ENCODE data around the gene DBH. TPM values are rescaled to one million over a fixed set of nuclear protein-coding genes. Genes with fewer than 3 reads are reported as not detected.

Gene DBH
- total RNA-seq, 4 donors from 2014 or later: not detected

- DNase-seq: no peak
- H3K27me3 ChIP-seq: no peaks in the 10 kb centered on the region
- H3K4me1 ChIP-seq: peaks cover 0 to 24% (median 11%) of the 10 kb centered on the region in 3 donors
Measured at GRCh38 chr9:133684936-133685361, 48.8 kb downstream of the DBH start.

DNA sequence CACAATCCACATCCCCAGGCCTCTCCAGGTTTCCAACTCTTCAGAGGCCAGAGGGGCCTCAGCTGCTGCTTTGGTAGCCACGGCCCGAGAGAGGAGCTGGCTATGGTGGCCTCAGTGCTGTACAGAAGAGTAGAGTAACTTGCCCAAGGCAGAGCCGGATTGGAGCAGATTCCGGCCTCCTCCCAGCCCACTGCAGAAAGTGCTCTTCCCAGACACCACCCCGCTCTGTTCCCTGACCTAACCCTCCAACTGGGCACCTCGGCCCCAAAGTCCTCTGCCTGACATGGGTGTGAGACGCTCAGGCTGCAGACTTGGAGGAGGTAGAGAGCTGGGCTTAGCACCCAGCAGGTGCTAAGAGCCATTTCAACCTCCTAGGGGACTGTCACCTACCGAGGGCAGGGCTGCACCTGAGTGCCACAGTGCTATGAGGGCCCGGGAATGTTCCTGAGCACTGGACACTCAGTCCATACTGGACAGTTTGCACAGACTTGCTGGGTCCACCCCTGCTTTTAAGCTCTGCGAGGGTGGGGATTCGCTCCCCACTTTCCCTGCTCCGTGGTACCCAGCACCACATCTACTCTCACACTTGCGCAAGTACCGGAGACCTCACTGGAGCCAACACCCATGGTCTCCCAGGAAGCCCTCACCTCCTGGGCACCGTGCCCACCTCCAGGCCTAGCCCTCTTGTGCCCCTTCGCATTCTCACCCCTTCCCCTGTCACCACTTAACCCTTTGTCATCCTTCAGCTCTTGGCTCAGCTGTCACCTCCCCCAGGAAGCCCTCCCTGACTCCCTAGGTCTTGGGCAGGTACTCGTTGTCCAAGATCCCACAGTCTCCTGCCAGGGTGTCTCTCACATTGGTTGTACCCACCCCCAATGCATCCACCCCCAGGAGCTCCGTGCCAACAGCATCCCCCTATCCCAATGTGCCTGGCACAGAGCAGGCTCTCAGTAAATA, 49.8 kb downstream of the DBH start:
- peaks cover 0 to 24% (median 11%) of the 10 kb centered on the region in 3 donors for H3K4me1 ChIP-seq
- intact Hi-C loops (cut with DNase I): no loop called here
- no peak for TF ChIP-seq POLR2A (IDR thresholded peaks at IDR 0.05)
- TF ChIP-seq, protein P1, sequence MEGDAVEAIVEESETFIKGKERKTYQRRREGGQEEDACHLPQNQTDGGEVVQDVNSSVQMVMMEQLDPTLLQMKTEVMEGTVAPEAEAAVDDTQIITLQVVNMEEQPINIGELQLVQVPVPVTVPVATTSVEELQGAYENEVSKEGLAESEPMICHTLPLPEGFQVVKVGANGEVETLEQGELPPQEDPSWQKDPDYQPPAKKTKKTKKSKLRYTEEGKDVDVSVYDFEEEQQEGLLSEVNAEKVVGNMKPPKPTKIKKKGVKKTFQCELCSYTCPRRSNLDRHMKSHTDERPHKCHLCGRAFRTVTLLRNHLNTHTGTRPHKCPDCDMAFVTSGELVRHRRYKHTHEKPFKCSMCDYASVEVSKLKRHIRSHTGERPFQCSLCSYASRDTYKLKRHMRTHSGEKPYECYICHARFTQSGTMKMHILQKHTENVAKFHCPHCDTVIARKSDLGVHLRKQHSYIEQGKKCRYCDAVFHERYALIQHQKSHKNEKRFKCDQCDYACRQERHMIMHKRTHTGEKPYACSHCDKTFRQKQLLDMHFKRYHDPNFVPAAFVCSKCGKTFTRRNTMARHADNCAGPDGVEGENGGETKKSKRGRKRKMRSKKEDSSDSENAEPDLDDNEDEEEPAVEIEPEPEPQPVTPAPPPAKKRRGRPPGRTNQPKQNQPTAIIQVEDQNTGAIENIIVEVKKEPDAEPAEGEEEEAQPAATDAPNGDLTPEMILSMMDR (IDR thresholded peaks at IDR 0.05): no peak
- 86 to 87% methylated on average over 11 of the region's 18 CpGs for WGBS, 2 donors
- H3K9me3 ChIP-seq: no peaks in the 10 kb centered on the region
- no peak overlapping the region for H3K27ac ChIP-seq
- no peaks in the 10 kb centered on the region for H3K27me3 ChIP-seq
- no peak for DNase-seq
- H3K36me3 ChIP-seq: no peaks in the 10 kb centered on the region
- H3K4me3 ChIP-seq: no peak overlapping the region

More at GRCh38 chr9:133684936-133685361, 48.8 kb downstream of the DBH start:
- Histone ChIP-seq H3K4me3 (no peak overlapping the region), H3K27ac (peak overlapping the region in 1 of 4 donors; percentile 68), H3K36me3 (no peaks in the 10 kb centered on the region), H3K9me3 (no peaks in the 10 kb centered on the region)
- TF ChIP-seq POLR2A (IDR thresholded peaks at IDR 0.05): no peak
- TF ChIP-seq, protein P1 (IDR thresholded peaks at IDR 0.05): no peak
- intact Hi-C loops (cut with DNase I): no loop called here
- 71% methylated on average over 6 of the region's 17 CpGs; no CpG with 5 or more reads in 1 of the 2 donors for WGBS, 2 donors

- Histone ChIP-seq H3K36me3 (no peaks in the 10 kb centered on the region), H3K27ac (no peak overlapping the region), H3K9me3 (no peaks in the 10 kb centered on the region), H3K27me3 (no peaks in the 10 kb centered on the region), H3K4me3 (no peak overlapping the region), H3K4me1 (peaks cover 0 to 24% (median 11%) of the 10 kb centered on the region in 3 donors)
- intact Hi-C loops (cut with DNase I): no loop called here
- WGBS, 2 donors: 90 to 95% methylated on average over 11 to 15 of the region's 24 CpGs
- DNase-seq: no peak
- no peak for TF ChIP-seq POLR2A (IDR thresholded peaks at IDR 0.05)
- TF ChIP-seq, protein P1 (IDR thresholded peaks at IDR 0.05): no peak
Measured at GRCh38 chr9:133686642-133687575, 50.7 kb downstream of the DBH start.

DNA sequence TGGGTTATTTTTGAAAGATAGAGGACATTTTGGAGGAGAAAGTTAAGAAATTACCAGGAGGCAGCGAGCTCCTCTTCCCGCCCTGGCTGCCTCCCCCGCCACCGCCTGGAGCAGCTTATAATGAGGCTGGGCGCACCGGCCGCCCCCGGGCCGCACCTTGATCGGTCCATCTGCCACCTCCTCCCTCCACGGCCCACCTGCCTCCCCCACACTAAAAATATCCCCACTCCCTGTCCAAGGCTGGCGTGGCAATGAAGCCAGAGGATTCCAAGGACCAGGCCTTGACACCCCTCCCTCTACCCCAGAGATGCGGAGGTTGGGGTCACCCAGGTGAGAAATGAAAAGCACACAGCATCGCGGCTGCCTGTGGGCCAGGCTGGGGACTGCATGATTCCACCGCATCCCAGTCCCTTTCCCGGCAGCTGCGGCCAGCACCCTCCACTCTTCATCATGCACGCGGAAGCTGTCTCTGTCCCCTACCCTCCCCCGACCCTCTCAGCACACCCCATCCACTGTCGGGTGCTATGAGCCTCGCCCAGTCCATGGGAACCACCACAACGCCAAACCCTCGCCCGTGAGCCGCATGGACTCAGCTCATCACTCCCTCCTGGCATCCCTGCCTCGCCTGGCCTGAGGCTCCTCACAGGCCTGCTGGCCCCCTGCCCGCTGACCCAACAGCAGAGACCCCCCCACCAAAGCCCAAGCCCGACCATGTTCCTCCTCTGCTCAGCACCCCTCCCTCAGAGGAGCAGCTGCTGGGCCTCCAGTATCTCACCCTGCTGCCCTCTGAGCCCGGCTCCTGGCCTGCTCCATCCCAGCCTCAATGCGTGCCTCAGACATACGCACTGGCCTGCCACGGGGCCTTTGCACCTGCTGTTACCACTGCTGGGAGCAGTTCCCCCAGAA, 51.9 kb downstream of the DBH start:
- no peaks in the 10 kb centered on the region for H3K27me3 ChIP-seq
- no peak for DNase-seq
- no peaks in the 10 kb centered on the region for H3K9me3 ChIP-seq
- H3K4me1 ChIP-seq: peaks cover 0 to 21% (median 8%) of the 10 kb centered on the region in 3 donors
- intact Hi-C loops (cut with DNase I): no loop called here
- no peaks in the 10 kb centered on the region for H3K36me3 ChIP-seq
- no peak for TF ChIP-seq POLR2A (IDR thresholded peaks at IDR 0.05)
- TF ChIP-seq, protein P1 (IDR thresholded peaks at IDR 0.05): no peak
- no peak overlapping the region for H3K27ac ChIP-seq
- WGBS, 2 donors: 82 to 83% methylated on average over 11 to 21 of the region's 34 CpGs
- no peak overlapping the region for H3K4me3 ChIP-seq

Data from esophagus squamous epithelium (tissue), 5 donors.